Measurements from ENCODE around the gene SNAI1. TPM values are rescaled to one million over a fixed set of nuclear protein-coding genes. Genes with fewer than 3 reads are reported as not detected.

SNAI1 gene
- total and polyA plus RNA-seq, 11 donors: 0.37 to 6.7 (median 1.6) TPM

- 87 to 91% (median 88%) methylated on average over 4 of the region's 4 CpGs for WGBS, 4 donors
- Histone ChIP-seq H3K27ac (peak overlapping the region in 2 of 12 donors; percentile 2 to 52), H3K9me3 (no peaks in the 10 kb centered on the region), H3K4me1 (peaks cover 0 to 42% (median 9%) of the 10 kb centered on the region in 12 donors), H3K27me3 (no peaks in the 10 kb centered on the region), H3K4me3 (no peak overlapping the region), H3K36me3 (peaks cover 0 to 2% (median 0%) of the 10 kb centered on the region in 9 donors)
- DNase-seq (no peak), ATAC-seq (no peak)
- TF ChIP-seq POLR2A (IDR thresholded peaks at IDR 0.05): no peak
- TF ChIP-seq, protein P1, sequence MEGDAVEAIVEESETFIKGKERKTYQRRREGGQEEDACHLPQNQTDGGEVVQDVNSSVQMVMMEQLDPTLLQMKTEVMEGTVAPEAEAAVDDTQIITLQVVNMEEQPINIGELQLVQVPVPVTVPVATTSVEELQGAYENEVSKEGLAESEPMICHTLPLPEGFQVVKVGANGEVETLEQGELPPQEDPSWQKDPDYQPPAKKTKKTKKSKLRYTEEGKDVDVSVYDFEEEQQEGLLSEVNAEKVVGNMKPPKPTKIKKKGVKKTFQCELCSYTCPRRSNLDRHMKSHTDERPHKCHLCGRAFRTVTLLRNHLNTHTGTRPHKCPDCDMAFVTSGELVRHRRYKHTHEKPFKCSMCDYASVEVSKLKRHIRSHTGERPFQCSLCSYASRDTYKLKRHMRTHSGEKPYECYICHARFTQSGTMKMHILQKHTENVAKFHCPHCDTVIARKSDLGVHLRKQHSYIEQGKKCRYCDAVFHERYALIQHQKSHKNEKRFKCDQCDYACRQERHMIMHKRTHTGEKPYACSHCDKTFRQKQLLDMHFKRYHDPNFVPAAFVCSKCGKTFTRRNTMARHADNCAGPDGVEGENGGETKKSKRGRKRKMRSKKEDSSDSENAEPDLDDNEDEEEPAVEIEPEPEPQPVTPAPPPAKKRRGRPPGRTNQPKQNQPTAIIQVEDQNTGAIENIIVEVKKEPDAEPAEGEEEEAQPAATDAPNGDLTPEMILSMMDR (IDR thresholded peaks at IDR 0.05): no peak
- intact Hi-C loops (cut with DNase I): no loop called here
Observed at GRCh38 chr20:50004229-50004628, 21.4 kb downstream of the SNAI1 start.

DNA sequence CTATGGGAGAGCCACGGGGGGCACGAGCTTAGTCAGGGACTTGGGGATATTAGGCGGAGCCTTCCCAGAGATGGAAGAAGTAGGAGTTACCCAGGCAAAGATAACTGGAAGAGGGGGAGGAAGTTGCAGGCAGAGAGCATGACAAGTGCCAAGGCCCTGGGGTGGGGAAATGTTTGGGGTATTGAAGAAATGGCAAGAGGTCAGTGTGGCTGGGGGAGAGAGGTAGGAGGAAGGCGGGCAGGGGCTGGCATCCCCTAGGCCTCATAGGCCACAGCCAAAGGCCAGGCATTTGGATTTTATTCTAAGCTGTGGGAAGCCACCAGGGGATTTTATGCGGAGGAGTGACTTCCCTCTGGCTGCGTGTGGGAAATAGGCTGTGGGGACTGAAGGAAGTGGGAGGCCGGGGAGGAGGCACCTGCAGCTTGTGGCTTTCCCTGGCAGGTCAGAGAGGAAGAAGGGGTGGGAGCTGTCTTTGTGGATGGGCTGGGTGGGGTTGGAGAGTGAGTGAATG, 22.7 kb downstream of the SNAI1 start:
- no peaks in the 10 kb centered on the region for H3K9me3 ChIP-seq
- H3K36me3 ChIP-seq: peaks cover 0 to 2% (median 0%) of the 10 kb centered on the region in 9 donors
- 52 to 63% (median 55%) methylated on average over 7 of the region's 7 CpGs for WGBS, 4 donors
- peak; percentile 29 to 87 (median 50) for ATAC-seq
- peak overlapping the region in 10 of 12 donors; percentile 1 to 55 (median 38) for H3K27ac ChIP-seq
- peak in 3 of 5 donors; percentile 53 to 65 (median 59) for DNase-seq
- intact Hi-C loops (cut with DNase I): no loop called here
- peaks cover 0 to 10% (median 0%) of the 10 kb centered on the region in 9 donors for H3K27me3 ChIP-seq
- peaks cover 0 to 42% (median 11%) of the 10 kb centered on the region in 12 donors for H3K4me1 ChIP-seq
- no peak for TF ChIP-seq POLR2A (IDR thresholded peaks at IDR 0.05)
- TF ChIP-seq, protein P1 (IDR thresholded peaks at IDR 0.05): no peak
- no peak overlapping the region for H3K4me3 ChIP-seq

DNA sequence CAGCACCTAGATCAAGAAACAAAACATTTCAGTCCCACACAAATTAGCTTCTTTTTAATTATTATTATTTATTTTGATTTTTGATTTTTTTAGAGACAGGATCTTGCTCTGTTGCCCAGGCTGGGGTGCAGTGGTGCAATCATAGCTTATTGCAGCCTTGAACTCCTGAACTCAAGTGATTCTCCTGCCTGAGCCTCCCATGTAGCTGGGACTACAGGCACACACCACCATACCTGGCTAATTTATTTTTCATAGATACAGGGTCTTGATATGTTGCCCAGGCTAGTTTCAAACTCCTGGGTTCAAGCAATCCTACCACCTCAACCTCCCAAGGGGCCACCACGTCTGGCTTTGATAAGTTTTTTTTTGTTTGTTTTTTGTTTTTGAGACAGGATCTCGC, 24.6 kb downstream of the SNAI1 start:
- Histone ChIP-seq H3K27ac (no peak overlapping the region), H3K9me3 (no peaks in the 10 kb centered on the region), H3K27me3 (peaks cover 0 to 10% (median 0%) of the 10 kb centered on the region in 9 donors), H3K36me3 (peaks cover 0 to 2% (median 0%) of the 10 kb centered on the region in 9 donors), H3K4me3 (no peak overlapping the region), H3K4me1 (peaks cover 0 to 43% (median 11%) of the 10 kb centered on the region in 12 donors)
- DNase-seq (no peak), ATAC-seq (no peak)
- 81 to 92% (median 90%) methylated on average over 2 of the region's 2 CpGs for WGBS, 4 donors
- TF ChIP-seq POLR2A (IDR thresholded peaks at IDR 0.05): no peak
- TF ChIP-seq, protein P1 (IDR thresholded peaks at IDR 0.05): no peak
- intact Hi-C loops (cut with DNase I): no loop called here

- peaks cover 0 to 10% (median 0%) of the 10 kb centered on the region in 9 donors for H3K27me3 ChIP-seq
- TF ChIP-seq POLR2A (IDR thresholded peaks at IDR 0.05): no peak
- TF ChIP-seq, protein P1 (IDR thresholded peaks at IDR 0.05): no peak
- H3K36me3 ChIP-seq: peaks cover 0 to 2% (median 0%) of the 10 kb centered on the region in 9 donors
- no peak overlapping the region for H3K4me3 ChIP-seq
- DNase-seq (no peak), ATAC-seq (no peak)
- peaks cover 0 to 45% (median 9%) of the 10 kb centered on the region in 12 donors for H3K4me1 ChIP-seq
- WGBS, 4 donors: 84 to 89% (median 85%) methylated on average over 3 of the region's 3 CpGs
- intact Hi-C loops (cut with DNase I): no loop called here
- H3K27ac ChIP-seq: no peak overlapping the region
- no peaks in the 10 kb centered on the region for H3K9me3 ChIP-seq
Observed at GRCh38 chr20:50008007-50008406, 25.2 kb downstream of the SNAI1 start.
